HK-2 (cell line): ENCODE results near the gene NCOR2.

Source experiments
- DNase-seq: peaks from one replicate; pipeline ENCODE4 v3.0.0-alpha.2; 2018; ENCODE audit not compliant: unreplicated experiment

Gene NCOR2

DNA sequence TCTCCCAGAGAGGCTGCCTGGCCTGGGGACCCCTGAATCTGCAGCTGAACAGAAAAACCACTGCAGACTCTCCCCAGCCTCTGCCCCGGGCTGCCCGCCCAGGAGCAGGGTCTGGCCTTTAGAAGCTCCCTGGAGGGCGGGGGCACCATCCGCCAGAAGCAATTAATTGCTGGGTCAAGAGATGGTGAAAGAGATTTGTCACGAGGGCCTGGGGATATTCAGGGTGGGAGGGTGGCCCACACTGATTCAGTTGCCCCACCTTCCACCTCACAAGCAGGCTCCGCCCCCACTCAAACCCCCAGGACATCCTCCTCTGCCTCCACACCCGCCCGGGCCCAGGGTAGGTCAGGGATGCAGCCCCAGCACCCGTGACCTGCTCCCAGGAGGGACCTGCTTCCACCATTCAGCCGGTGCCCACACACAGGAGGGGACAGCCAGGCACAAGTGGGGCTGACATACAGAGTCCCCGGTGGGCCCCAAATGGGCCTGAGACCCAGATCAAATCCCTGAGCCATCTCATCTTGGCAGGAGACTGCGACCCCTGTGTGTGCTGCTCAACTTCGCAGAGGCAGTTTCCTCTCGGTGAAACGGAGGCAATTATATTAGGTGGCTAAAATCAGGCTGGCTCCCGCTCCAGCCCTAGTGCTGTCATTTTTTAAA lies 23.0 kb downstream of the NCOR2 start:
- no peak for DNase-seq

DNA sequence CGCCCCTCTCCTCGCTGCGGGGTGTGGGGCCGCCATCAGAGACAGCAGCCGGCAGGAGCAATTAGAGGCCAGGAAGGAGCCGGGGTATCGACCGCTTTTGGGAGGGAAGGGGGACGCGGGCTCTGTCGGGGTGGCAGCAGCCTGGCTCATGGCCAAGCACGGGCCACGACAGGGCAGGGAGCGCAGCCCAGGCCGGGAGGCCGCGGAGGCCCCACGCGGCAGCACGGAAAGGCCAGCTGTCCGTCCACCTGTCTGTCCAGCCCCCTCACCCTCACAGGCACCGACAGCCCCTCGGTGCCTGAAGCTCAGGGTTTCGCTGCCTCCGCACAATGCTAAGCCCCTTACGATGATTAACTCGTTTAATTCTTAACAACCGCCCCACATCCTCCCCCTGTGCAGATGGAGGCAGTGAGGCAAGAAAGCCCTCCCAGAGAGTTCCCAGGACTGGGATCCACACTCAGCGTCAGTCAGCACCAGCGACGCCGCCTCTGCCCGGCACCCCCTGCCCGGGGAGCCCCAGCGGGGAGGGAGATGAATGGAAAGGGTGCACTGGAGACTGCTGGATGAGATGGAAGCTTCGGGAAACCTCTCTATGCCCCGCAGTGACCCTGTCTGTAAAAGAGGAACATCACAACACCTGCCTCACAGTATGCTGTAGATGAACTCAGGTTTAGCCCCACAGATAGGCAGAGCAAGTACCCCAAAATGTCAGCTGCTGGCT lies 23.7 kb downstream of the NCOR2 start:
- DNase-seq: peak; percentile 82

DNA sequence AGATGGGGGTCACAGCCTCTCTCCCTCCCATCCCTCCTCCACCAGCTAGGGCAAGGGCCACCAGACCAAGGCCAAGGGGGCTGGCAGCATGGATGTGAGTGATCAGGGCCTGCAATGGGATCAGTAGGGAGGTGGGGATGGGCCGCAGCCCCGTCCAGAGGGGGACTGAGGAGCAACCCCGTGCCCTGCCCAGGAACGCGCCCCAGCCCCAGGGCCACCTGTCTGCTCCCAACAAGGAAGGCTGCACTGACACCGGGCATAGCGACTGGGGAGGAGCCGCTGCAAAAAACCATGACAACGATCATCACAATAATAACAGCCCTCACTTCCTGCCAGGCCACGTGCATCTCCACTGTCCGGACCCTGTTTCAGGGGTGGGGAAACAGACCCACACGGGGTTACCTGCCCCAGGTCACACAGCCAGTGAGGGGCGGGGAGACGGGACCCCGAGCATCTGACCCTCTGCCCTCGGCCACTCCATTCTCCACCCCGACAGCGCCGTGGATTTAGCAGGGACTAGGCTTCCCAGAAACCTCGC lies 24.3 kb downstream of the NCOR2 start:
- peak; percentile 69 for DNase-seq

DNA sequence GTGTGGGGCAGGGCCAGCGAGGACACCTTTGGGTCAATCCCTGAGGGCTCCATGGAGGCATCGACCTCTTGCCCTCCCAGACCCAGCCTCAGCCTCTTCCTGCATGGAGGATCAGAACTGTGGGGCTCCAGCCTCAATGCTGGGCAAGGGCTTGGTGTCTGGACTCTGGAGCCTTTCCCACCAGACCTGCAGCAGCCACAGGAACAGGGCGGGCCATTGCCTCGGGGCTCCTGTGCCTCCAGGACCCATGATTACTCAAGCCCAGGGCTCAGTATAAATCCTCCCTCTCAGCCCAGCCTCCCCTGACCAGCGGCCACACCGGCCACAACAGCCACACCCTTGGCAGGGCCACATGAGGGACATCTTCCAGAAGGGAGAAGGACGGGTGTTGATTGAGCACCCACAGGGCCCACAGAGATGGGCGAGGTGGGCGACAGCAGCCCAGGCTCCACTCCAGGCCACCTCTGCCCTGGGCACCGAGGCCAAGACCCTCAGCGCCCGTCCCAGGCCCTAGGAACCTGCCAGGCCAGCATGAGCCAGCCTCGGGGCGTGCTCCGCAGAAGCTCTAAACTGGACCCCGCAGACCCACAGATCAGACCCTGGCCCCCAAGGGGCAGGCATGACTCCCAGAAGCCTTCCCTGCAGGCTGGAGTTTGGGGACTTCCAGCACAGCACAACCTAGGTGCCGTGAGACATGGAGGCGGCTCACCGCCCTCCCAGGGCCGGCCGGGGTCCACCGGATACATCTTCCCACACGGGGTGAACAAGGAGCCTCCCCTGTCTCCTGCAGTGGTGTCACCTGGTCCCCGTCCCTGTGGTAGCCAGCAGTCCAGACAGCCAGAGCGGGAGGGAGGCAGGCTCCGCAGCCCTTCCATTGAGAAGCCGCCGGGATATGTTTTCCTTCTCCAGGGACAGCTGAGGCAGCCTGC lies 25.1 kb downstream of the NCOR2 start:
- DNase-seq: no peak

DNA sequence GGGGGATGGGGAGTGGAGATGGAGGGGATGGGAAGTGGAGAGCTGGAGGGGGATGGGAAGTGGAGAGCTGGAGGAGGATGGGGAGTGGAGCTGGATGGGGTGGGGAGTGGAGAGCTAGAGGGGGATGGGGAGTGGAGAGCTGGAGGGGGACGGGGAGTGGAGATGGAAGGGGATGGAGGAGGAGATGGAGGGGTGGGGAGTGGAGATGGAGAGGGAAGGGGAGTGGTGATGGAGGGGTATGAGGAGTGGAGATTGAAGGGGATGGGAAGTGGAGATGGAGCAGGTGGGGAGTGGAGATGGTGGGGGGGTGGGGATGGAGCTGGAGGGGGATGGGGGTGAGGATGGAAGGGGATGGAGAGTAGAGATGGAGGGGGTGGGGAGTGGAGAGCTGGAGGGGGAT lies 26.1 kb downstream of the NCOR2 start:
- DNase-seq: no peak

DNA sequence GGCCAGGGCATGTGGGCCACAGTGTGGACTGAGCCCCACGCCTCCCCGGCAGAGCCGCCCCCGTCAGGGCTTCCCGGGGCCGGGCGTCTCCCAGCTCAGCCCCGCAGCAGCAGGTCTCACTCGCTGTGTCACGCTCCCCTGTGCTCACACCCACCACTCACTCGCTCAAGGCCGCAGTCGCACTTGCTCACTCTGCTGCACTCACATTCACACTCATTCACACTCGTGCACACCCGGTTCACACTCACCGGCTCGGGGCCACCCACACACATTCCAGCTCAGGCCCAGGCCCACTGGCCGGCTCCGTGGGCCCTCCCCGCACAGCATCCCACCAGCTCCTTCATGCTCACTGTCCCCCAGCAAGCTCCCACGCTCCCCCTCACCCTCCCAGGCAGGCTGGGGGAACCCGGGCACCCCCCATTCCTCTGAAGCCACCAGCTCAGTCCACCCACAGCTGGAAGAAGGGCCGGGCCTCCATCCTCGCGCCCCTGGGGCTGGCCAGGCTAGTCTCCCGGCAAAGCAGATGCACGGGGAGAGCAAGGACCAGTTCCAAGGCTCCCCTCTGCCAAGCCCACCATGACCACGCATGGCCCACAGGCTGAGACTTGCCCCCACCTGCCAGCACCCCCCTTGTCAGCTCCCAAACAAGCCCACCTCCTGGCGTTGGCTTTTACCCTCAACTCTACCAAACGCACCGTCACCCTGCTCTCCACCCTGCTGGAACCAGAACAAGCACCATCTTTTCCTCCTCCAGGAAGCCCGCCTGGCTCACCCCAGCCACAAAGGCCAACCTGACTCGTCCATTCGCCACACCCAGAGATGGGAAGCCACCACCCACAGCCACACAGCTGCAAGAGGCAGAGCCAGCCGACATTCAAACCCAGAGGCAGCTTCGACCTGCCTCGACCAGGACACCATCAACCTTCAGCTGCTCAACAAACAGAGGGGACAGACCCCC lies 28.0 kb downstream of the NCOR2 start:
- no peak for DNase-seq

DNA sequence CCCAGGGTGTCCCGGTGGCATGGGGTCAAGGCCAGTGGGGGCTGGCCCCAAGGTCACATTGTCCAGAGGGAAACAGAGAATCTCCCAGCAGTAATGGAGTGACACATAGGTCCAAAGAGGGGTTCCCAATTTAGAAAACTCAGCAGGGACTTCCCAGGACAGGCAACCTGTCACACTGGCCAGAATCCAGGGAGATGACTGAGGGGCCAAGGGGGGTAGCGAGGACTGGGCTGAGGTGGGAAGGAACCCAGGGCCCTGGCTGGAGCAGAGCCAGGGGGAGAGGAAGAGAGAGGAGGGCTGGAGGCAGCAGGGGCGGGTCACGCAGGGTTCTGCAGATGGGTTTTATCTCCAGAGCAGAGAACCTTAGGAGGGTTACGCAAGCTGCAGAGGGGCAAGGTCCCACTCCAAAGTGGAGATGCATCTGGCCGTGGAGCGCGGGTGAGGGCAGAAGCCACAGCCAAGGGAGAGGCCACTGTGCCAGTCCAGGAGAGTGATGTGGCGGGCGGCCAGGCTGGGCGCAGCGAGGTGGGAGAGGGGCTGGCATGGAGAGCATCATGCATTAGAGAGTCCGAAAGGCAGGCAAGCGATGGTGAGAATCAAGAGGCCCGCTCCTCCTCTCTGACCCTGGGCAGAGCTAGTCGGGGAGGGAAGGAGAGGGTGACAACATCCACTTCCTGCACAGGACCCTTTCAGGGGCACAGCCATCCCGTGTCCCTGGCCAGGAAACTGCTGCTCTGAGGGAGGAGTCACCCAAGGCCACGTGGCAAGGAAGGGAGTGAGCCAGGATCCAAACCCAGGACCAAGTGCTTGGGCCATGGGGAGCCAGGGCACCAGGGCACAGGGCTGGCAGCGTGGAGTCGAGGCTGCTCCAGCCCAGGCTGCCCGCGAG lies 29.0 kb downstream of the NCOR2 start:
- no peak for DNase-seq

DNA sequence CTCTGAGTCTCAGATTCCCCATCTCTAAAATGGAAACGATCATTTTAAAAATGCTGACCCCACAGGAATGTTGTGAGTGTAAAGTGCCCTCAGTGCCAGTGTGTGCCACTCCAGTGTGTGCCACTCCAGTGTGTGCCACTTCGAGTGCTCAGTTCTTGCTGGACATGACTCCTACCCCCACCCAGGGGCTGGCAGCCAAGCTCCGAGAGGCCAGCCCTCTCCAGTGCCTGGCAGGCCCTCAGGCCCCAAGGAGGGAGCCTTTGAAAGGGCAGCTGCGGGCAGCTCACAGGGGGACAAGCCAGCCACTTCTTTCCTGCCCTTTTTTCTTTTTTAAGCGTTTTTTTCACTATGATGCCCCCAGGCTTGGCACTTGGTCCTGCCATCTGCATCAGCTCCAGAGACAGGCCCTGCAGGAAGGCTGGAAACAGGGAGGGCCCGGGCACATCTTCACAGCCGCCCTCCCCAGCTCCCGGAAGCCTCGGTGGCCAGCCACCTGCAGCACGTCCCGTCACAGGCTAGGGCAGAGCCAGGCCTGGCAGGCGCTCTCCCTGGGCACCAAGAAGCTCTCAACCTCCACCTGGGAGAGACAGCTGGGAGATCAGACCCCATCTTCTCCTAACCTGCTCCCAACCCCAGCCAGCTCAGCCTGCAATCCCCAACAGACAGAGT lies 29.8 kb downstream of the NCOR2 start:
- no peak for DNase-seq

DNA sequence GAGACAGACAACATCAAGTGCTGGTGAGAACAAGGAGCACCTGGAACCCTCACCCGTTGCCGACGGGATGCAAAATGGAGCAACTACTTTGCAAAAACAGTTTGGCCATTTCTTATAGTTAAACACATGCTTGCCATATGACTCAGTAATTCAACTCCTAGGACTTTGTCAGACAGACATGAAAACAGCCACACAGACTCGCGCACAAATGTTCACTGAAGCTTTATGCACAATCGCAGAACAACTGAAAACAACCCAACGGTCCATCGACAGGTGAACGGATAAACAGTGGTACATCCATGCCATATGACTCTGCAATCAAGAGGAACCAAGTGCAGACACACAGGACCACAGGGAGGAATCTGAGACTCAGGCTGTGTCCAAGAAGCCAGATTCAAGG lies 30.8 kb downstream of the NCOR2 start:
- DNase-seq: no peak

DNA sequence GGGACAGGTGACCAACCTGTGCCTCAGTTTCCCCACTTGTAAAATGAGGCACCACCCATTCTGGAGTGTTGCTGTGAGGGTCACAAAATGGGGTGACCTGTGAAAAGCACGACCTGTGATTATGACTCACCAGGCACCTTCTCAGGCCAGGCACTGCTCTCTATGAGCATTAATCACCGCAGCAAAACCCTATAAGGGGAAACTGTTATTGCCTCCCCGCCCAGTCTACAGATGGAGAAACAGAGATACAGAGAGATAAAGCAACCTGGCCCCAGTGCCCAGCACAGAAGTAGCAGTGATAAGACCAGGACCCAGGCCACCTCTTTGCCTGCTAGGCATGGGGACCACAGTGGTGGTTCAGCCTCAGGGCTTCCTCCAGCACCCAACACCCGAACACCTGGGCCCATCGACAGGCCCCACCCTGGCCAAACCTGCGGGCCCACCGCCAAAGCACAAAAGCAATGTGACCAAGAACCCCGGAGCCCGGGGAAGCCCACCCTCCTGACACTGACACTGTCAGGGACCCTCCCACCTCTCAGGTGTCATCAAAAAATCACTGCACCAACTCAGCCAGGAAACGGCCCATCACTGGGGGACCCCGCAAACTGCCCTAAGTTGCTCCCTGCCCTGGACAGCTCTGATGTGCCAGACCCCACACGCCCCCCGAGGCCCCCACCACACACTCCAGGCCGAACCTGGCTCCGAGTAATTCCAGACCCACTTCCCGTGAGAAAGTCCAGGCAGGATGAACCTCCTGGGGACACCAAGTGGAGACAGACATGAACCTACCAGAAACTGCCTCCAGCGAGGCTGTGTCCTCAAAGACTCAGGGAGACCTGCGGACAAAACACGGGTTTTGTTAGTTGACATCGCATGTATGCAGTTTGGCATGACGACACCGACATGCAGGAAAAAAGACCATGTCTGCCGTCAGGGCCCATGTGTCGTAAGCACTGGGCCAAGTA lies 32.4 kb downstream of the NCOR2 start:
- no peak for DNase-seq

DNA sequence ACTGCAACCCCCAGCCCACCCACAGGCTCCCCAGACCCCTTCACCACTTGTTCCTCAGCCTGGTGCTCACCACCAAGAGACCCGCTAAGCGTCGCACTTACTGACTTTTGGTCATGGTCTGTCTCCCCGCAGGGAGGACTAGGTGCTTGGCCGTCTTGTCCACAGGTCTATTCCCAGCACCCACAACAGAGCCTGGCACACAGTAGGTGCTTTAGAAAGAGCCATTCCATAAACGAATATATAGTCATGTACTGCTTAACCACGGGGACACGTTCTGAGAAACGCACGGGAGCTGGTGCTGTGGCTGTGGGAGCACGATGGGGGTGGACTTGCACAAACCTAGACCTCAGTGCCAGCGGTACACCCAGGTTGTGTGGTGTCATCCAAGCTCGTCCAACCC lies 34.0 kb downstream of the NCOR2 start:
- no peak for DNase-seq

DNA sequence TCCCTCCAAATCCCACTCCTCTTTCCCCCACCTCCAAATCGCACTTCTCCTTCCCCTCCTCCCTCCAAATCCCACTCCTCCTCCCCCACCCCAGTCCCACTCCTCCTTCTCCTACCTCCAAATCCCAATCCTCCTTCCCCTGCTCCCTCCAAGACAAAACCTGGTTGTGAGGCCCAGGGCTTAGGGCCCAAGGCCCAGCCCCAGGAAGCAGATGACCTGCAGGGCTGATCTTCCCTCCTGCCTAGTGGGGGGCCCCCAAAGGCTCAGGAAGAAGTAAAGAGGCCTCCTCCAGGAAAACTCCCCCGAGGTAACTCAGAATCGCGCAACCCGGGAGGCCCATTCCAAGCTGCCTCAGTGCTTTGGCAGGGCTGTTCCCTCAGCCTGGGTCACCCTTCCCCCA lies 34.4 kb downstream of the NCOR2 start:
- DNase-seq: no peak

DNA sequence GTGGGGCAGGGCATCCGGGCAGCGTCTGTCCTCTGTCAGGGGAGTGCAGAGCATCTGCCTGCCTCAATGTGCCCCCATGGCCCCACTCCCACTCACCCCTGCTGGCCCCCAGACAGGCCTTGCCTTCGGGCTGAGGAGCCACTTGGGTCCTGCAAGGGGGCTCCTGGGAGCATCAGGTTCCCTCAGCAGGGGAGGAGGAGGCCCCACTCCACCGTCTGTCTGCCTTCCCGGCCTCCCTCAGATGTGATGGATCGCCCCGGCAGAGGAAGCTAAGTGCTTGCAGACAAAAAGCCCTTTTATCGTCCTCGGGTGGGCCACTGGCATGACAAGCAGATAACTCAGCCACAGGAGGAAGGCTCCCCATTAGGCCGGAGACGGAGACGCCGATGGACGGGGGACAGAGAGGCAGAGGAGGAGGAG lies 35.1 kb downstream of the NCOR2 start:
- no peak for DNase-seq

DNA sequence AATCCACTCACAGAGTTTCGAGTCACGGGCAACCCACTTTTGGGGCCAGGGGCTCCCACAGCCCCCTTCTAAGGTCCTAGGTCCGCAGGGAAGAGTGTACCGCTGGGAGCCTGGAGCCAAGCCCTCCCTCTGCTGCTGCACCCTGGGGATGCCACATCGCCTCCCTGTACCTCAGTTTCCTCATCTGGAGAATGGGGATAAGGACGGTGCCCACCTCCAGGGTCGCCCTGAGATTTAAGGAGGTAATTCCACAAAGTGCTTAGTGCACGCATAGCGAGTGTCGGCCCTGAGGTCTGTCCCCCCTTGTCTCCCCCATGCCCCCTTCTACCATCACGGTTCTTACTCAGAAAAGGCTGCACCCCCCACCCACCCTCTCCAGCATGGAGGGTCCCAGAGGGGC lies 35.5 kb downstream of the NCOR2 start:
- DNase-seq: no peak

DNA sequence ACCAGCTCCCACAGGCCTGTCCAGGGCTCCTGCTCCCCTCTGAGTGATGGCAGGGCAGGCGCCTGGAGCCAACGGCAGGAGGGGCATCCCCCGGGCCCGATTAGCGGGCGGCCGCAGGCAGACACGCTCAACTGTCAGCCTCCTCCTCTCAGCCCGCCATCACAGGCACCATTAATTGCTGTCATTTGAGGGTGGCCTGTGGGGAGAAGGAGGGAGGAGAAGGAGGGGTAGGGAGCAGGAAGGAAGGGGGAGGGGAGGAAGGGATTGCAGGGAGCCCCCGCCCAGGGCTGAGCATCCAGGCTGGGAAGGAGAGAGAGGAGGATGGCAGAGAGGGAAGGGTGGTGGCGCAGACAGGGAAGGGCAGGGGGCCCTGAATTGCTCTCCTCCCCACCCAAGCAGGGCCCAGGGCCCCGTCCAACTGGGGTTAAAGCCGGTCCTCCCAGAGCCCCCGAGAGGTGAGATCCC lies 36.1 kb downstream of the NCOR2 start:
- DNase-seq: no peak

DNA sequence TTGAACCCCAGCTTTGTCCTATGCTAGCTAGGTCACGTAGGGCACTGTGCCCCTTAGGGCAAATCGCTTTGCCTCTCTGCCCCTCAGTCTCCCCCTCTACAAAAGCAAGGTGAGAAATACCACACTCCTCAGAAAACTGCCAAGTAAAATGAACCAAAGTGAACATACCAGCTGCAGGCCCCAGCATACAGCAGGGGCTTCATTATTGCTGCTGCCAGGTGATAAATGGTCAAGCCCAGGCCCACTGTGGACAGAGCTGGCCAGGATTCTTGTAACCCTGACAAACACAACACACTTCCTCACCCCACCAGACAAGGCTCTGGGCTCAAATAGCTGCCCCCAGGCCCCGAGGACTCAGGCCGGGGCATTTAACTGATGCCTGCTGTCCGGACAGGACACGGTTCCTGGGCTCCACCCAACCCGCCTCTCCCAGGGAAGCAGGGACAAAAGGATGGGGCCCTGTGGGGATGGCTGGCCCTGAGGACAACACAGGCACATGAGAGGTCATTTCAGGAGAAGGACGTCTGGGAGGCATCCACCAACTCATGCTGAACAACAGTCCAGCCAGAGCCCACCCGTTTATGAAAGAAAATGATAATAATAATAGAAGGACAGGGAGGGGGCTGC lies 36.7 kb downstream of the NCOR2 start:
- no peak for DNase-seq

DNA sequence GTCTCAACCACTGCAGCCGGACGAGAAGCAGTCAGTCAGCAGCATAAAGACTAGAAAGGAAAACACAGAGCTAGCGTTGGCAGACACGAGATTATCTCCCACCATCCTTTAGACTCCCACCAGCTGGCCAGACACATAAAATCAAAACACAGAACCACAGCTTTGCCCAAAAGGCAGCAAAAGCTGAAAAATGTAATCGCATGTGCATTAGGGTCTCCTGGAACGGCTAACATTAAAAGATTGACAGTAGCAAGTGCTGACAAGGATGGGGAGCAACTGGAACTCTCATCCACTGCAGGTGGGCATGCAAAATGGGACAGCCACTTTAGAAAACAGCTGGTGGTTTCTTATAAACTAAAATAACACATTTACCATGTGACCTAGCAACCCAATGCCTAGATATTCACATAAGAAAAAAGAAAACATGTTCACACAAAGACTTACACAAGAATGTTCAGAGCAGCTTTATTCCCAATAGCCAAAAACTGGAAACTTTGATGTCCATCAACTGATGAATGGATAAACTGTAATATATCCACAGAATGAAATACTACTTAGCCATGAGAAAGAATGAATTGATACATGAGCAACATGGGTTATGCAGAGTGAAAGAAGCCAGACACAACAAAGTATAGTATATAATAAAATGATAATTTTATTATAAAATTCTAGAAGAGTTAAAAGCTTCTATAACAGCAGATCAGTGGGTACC lies 37.7 kb downstream of the NCOR2 start:
- no peak for DNase-seq
